Sigmoid colon (tissue), 4 donors: ENCODE results near the gene SLC35E4.
"Not testable (repeated sequence)": the region's sequence is repeated elsewhere in the genome, so short reads cannot be mapped to it uniquely, and the experiment has no call there.

Experiments used
- CTCF ChIP-seq, 4 experiments: fragments of 450-650 bp in 3 of 4; fragments of 200-600 bp in 1 of 4; IDR thresholded peaks; one replicate each; pipeline ENCODE4 v1.5.1; 2016 to 2019; ENCODE audit warnings: antibody characterized with exemption in 4 of 4, mild to moderate bottlenecking in 3 of 4, moderate library complexity in 2 of 4
- EP300 ChIP-seq, 4 donors: sonication (generic); formaldehyde crosslinking; IDR thresholded peaks; one replicate each; pipeline ENCODE4 v1.6.1; 2017; ENCODE audit warnings: antibody characterized with exemption in 4 of 4
- POLR2AphosphoS5 ChIP-seq, 4 donors: sonication (generic); formaldehyde crosslinking; IDR thresholded peaks; one replicate each; pipeline ENCODE4 v1.6.1; 2017; ENCODE audit warnings: antibody characterized with exemption in 4 of 4

GRCh38 chr22:30676565-30676964 lies 41.0 kb downstream of the SLC35E4 start:
- not testable (repeated sequence) for TF ChIP-seq CTCF, POLR2AphosphoS5, EP300 (IDR thresholded peaks at IDR 0.05)
